ENCODE results near the gene PPP3CA. TPM values are rescaled to one million over a fixed set of nuclear protein-coding genes. Genes with fewer than 3 reads are reported as not detected.

PPP3CA gene
- total and polyA plus RNA-seq, 2 of the 13 experiments (the other 11 are each of a cell fraction or from before 2014, with no cell fraction given): 4.8 to 13.2 TPM

DNA sequence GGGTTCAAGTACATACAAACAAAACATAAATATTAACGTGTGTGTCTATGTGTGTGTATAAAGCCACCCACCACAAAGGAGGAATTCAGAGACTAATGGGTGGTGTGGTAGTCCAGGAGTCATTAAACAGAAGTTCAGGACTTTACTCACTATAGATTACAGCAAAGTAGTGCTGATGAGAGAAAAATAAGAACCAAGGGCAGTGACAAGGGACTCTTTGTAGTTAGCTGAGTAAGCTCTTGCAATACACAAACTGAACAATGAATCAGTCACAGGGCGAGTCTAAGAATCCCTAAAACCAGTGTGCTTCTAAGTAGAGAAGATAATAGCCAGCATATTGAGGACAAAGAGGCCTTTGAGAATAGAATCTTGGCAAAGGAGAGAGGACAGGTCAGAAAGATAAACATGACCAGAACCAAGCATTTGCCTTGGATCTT is 232.4 kb downstream of the PPP3CA start (continued):
- TF ChIP-seq, protein P1, sequence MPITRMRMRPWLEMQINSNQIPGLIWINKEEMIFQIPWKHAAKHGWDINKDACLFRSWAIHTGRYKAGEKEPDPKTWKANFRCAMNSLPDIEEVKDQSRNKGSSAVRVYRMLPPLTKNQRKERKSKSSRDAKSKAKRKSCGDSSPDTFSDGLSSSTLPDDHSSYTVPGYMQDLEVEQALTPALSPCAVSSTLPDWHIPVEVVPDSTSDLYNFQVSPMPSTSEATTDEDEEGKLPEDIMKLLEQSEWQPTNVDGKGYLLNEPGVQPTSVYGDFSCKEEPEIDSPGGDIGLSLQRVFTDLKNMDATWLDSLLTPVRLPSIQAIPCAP (CRISPR knock-in tag; IDR thresholded peaks at IDR 0.05; ENCODE audit: low read depth): no peak
- TF ChIP-seq ZNF558 (CRISPR knock-in tag; IDR thresholded peaks at IDR 0.05; ENCODE audit: borderline replicate concordance) (no peak), ZNF331 (CRISPR knock-in tag; IDR thresholded peaks at IDR 0.05) (peak; percentile 81; the same call in 1 of the 2 replicates), FOXA1 (IDR thresholded peaks at IDR 0.05) (no peak), FOXA1 (CRISPR knock-in tag; IDR thresholded peaks at IDR 0.05) (no peak; the same call in none of the 2 replicates), KDM4B (CRISPR knock-in tag; IDR thresholded peaks at IDR 0.05) (no peak), ZEB1 (IDR thresholded peaks at IDR 0.05; ENCODE audit: insufficient replicate concordance, low read depth) (no peak), SP1 (IDR thresholded peaks at IDR 0.05) (no peak), SP1 (CRISPR knock-in tag; IDR thresholded peaks at IDR 0.05) (no peak), ZBTB3 (CRISPR knock-in tag; IDR thresholded peaks at IDR 0.05; ENCODE audit: borderline replicate concordance, low read depth) (no peak), CEBPB (IDR thresholded peaks at IDR 0.05; ENCODE audit: borderline replicate concordance, low read depth, low read length) (peak; percentile 66; the same call in 1 of the 2 replicates), ZNF343 (CRISPR knock-in tag; IDR thresholded peaks at IDR 0.05) (no peak), ZMYM4 (CRISPR knock-in tag; IDR thresholded peaks at IDR 0.05) (peak; percentile 69), ZNF180 (CRISPR knock-in tag; IDR thresholded peaks at IDR 0.05; ENCODE audit: borderline replicate concordance, low read depth) (no peak), HDAC2 (CRISPR knock-in tag; IDR thresholded peaks at IDR 0.05) (peak; percentile 84; the same call in 1 of the 2 replicates), KLF16 (CRISPR knock-in tag; IDR thresholded peaks at IDR 0.05) (peak in 1 of 2 experiments; percentile 46; a peak in 1 of 4 replicates), CEBPG (CRISPR knock-in tag; IDR thresholded peaks at IDR 0.05) (peak; percentile 71)
- TF ChIP-seq, protein P2, sequence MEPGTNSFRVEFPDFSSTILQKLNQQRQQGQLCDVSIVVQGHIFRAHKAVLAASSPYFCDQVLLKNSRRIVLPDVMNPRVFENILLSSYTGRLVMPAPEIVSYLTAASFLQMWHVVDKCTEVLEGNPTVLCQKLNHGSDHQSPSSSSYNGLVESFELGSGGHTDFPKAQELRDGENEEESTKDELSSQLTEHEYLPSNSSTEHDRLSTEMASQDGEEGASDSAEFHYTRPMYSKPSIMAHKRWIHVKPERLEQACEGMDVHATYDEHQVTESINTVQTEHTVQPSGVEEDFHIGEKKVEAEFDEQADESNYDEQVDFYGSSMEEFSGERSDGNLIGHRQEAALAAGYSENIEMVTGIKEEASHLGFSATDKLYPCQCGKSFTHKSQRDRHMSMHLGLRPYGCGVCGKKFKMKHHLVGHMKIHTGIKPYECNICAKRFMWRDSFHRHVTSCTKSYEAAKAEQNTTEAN (CRISPR knock-in tag; conservative IDR thresholded peaks at IDR 0.05): peak; percentile 80
- TF ChIP-seq, protein P3, sequence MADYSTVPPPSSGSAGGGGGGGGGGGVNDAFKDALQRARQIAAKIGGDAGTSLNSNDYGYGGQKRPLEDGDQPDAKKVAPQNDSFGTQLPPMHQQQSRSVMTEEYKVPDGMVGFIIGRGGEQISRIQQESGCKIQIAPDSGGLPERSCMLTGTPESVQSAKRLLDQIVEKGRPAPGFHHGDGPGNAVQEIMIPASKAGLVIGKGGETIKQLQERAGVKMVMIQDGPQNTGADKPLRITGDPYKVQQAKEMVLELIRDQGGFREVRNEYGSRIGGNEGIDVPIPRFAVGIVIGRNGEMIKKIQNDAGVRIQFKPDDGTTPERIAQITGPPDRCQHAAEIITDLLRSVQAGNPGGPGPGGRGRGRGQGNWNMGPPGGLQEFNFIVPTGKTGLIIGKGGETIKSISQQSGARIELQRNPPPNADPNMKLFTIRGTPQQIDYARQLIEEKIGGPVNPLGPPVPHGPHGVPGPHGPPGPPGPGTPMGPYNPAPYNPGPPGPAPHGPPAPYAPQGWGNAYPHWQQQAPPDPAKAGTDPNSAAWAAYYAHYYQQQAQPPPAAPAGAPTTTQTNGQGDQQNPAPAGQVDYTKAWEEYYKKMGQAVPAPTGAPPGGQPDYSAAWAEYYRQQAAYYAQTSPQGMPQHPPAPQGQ (CRISPR knock-in tag; IDR thresholded peaks at IDR 0.05; ENCODE audit: borderline replicate concordance): no peak
- TF ChIP-seq, protein P4, sequence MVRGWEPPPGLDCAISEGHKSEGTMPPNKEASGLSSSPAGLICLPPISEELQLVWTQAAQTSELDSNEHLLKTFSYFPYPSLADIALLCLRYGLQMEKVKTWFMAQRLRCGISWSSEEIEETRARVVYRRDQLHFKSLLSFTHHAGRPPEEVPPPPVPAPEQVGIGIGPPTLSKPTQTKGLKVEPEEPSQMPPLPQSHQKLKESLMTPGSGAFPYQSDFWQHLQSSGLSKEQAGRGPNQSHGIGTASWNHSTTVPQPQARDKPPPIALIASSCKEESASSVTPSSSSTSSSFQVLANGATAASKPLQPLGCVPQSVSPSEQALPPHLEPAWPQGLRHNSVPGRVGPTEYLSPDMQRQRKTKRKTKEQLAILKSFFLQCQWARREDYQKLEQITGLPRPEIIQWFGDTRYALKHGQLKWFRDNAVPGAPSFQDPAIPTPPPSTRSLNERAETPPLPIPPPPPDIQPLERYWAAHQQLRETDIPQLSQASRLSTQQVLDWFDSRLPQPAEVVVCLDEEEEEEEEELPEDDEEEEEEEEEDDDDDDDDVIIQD (CRISPR knock-in tag; IDR thresholded peaks at IDR 0.05; ENCODE audit: low read depth): peak; percentile 49; the same call in 1 of the 2 replicates
- TF ChIP-seq, protein P5, sequence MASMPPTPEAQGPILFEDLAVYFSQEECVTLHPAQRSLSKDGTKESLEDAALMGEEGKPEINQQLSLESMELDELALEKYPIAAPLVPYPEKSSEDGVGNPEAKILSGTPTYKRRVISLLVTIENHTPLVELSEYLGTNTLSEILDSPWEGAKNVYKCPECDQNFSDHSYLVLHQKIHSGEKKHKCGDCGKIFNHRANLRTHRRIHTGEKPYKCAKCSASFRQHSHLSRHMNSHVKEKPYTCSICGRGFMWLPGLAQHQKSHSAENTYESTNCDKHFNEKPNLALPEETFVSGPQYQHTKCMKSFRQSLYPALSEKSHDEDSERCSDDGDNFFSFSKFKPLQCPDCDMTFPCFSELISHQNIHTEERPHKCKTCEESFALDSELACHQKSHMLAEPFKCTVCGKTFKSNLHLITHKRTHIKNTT (CRISPR knock-in tag; IDR thresholded peaks at IDR 0.05): no peak
- TF ChIP-seq, protein P6, sequence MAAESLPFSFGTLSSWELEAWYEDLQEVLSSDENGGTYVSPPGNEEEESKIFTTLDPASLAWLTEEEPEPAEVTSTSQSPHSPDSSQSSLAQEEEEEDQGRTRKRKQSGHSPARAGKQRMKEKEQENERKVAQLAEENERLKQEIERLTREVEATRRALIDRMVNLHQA (CRISPR knock-in tag; IDR thresholded peaks at IDR 0.05): no peak
- TF ChIP-seq, protein P7, sequence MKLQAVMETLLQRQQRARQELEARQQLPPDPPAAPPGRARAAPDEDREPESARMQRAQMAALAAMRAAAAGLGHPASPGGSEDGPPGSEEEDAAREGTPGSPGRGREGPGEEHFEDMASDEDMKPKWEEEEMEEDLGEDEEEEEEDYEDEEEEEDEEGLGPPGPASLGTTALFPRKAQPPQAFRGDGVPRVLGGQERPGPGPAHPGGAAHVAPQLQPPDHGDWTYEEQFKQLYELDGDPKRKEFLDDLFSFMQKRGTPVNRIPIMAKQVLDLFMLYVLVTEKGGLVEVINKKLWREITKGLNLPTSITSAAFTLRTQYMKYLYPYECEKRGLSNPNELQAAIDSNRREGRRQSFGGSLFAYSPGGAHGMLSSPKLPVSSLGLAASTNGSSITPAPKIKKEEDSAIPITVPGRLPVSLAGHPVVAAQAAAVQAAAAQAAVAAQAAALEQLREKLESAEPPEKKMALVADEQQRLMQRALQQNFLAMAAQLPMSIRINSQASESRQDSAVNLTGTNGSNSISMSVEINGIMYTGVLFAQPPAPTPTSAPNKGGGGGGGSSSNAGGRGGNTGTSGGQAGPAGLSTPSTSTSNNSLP (IDR thresholded peaks at IDR 0.05; ENCODE audit: low read depth, low read length): peak; percentile 82
